ENCODE results near the gene FRMPD2.

- TF ChIP-seq CTCF (IDR thresholded peaks at IDR 0.05) (no peak), POLR2A (IDR thresholded peaks at IDR 0.05) (no peak)
Measured at GRCh38 chr10:48288661-48289060, 14.2 kb upstream of the FRMPD2 start.

All from adrenal gland (tissue), 5 donors.